GM23338 (cell line): ENCODE data around the gene FCRL4. TPM values are rescaled to one million over a fixed set of nuclear protein-coding genes. Genes with fewer than 3 reads are reported as not detected.

Experiments
- ATAC-seq: fragments of 200-7000 bp; cut with Tn5 transposase; 3 replicates; pipeline ENCODE4 v1.9.1; 2020
- DNase-seq: peaks from one replicate; pipeline ENCODE4 v3.0.0-alpha.2; 2015; ENCODE audit warnings: low spot score
- H2AFZ ChIP-seq: fragments of 200-600 bp; sonication (generic); 2 replicates; pipeline ENCODE4 v1.8.0; 2016; ENCODE audit warnings: antibody characterized with exemption, mild to moderate bottlenecking, moderate library complexity
- H3F3A ChIP-seq: fragments of 200-600 bp; sonication (generic); replicated peaks from 2 replicates; pipeline ENCODE4 v1.8.0; 2017; ENCODE audit warnings: antibody characterized with exemption, mixed run types, low read depth
- H3K27ac ChIP-seq: fragments of 200-600 bp; sonication (generic); 2 replicates; pipeline ENCODE4 v1.6.1; 2016; ENCODE audit warnings: low read depth
- H3K27me3 ChIP-seq: fragments of 200-600 bp; sonication (generic); 2 replicates; pipeline ENCODE4 v1.8.0; 2016; ENCODE audit warnings: mild to moderate bottlenecking, mixed run types, moderate library complexity; ENCODE audit not compliant: insufficient read depth
- H3K36me3 ChIP-seq: fragments of 200-600 bp; sonication (generic); 2 replicates; pipeline ENCODE4 v1.8.0; 2016; ENCODE audit warnings: mild to moderate bottlenecking; ENCODE audit not compliant: insufficient read depth
- H3K4me1 ChIP-seq: fragments of 200-600 bp; sonication (generic); 2 replicates; pipeline ENCODE4 v1.8.0; 2016; ENCODE audit warnings: mild to moderate bottlenecking, moderate library complexity; ENCODE audit not compliant: insufficient read depth
- H3K4me2 ChIP-seq: fragments of 200-600 bp; sonication (generic); 2 replicates; pipeline ENCODE4 v1.7.1; 2017; ENCODE audit warnings: mixed run types
- H3K4me3 ChIP-seq: fragments of 200-600 bp; sonication (generic); 2 replicates; pipeline ENCODE4 v1.6.1; 2016; ENCODE audit warnings: mixed run types
- H3K79me2 ChIP-seq: fragments of 200-600 bp; sonication (generic); replicated peaks from 2 replicates; pipeline ENCODE4 v1.8.0; 2017; ENCODE audit warnings: mild to moderate bottlenecking; ENCODE audit not compliant: insufficient read depth
- H3K9me2 ChIP-seq: fragments of 200-600 bp; sonication (generic); 2 replicates; pipeline ENCODE4 v1.8.0; 2017; ENCODE audit not compliant: insufficient read depth
- H4K20me1 ChIP-seq: fragments of 200-600 bp; sonication (generic); replicated peaks from 2 replicates; pipeline ENCODE4 v1.8.0; 2017; ENCODE audit warnings: mild to moderate bottlenecking; ENCODE audit not compliant: insufficient read depth
- H3K27ac Mint-ChIP-seq: 2 replicates; pipeline ENCODE4 v1.8.0; 2020; ENCODE audit warnings: inconsistent platforms, mild to moderate bottlenecking, moderate library complexity, mixed read lengths
- H3K27me3 Mint-ChIP-seq: 3 replicates; pipeline ENCODE4 v1.8.0; 2022; ENCODE audit warnings: low read depth, mild to moderate bottlenecking, moderate library complexity, mixed read lengths, inconsistent platforms; ENCODE audit not compliant: insufficient read depth, poor library complexity
- H3K36me3 Mint-ChIP-seq: 3 replicates; pipeline ENCODE4 v1.8.0; 2021; ENCODE audit warnings: low read depth, mild to moderate bottlenecking, inconsistent platforms, moderate library complexity, mixed read lengths
- H3K4me1 Mint-ChIP-seq: 3 replicates; pipeline ENCODE4 v1.8.0; 2020; ENCODE audit warnings: mild to moderate bottlenecking, inconsistent platforms, mixed read lengths
- H3K4me3 Mint-ChIP-seq: 3 replicates; pipeline ENCODE4 v1.8.0; 2021; ENCODE audit warnings: moderate library complexity, mild to moderate bottlenecking, inconsistent platforms, mixed read lengths
- H3K9me3 Mint-ChIP-seq: 3 replicates; pipeline ENCODE4 v1.8.0; 2020; ENCODE audit warnings: moderate library complexity, mild to moderate bottlenecking, inconsistent platforms, mixed read lengths
- EZH2phosphoT487 ChIP-seq: fragments of 200-600 bp; sonication (generic); IDR thresholded peaks from one replicate; pipeline ENCODE4 v1.8.1; 2018; ENCODE audit warnings: antibody characterized with exemption; ENCODE audit not compliant: unreplicated experiment
- ZNF114 ChIP-seq: fragments of 250-450 bp; sonication (Bioruptor Pico); IDR thresholded peaks from 2 replicates; pipeline ENCODE4 v1.5.0; 2020; ENCODE audit warnings: mild to moderate bottlenecking, moderate library complexity
- ZNF331 ChIP-seq: fragments of 250-450 bp; sonication (Bioruptor Pico); IDR thresholded peaks from 2 replicates; pipeline ENCODE4 v1.5.0; 2020; ENCODE audit warnings: low read depth, mild to moderate bottlenecking, moderate library complexity
- polyA plus RNA-seq: library from polyadenylated mRNA; unstranded; fragments of >200 nt; fragmentation: Nextera tagmentation; extraction: Ambion mirVana; gene quantifications from 2 replicates; pipeline ENCODE4 v1.2.1, GENCODE V29; 2016
- total RNA-seq: library from RNA; depleted of rRNA; stranded (reverse); fragments of >200 nt; shearing (Covaris generic); gene quantifications from 2 replicates; pipeline ENCODE4 v1.2.3, GENCODE V29; 2014; rRNA removed
- TF ChIP-seq, protein P1 (sequence below): fragments of 250-450 bp; sonication (Bioruptor Pico); IDR thresholded peaks from 2 replicates; pipeline ENCODE4 v1.5.0; 2020; ENCODE audit warnings: mild to moderate bottlenecking, moderate library complexity

Gene FCRL4
- total and polyA plus RNA-seq, 2 experiments from 2014 or later = not detected

DNA sequence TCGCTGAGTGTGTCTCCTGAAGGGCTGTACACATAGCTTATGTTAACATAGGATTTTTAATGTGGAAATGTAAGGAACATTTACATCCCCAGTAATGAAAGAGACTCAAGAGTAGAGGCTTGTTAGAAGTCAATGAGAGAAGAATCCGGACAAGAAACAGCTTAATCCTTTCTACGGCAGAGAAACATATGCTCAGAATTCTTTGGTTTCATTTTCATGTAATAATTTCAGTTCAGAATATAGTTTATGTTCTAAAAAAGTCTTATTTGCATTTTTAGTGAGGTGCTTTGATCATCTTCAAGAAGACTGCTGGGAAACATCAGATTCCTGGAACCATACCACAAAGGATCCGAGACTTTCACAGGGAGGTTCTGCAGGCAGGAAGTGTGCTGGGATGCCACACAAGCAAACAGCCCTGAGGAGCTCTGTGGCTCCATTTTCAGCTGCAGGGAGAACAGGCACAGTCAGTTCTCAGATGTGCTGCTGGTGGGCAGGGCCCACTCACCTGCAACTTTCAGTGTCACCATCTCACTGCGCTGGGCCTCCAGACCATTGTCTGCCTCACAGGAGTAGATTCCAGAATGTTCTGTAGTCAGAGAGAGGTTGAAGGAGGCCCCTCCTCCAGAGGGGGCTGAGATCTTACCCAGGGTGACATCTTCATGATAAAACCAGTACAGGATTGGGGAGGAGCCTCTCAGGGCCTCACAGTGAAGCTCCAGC, 74.0 kb downstream of the FCRL4 start:
- Histone ChIP-seq H3F3A (no peaks in the 10 kb centered on the region), H2AFZ (peak overlapping the region; percentile 52; the same call in 1 of the 2 replicates), H3K27me3 (no peaks in the 10 kb centered on the region), H3K9me2 (0 out of 2 replicates have a peak, but pooled peaks cover 19% of the 10 kb centered on the region), H3K36me3 (no peaks in the 10 kb centered on the region), H3K79me2 (no peaks in the 10 kb centered on the region), H3K4me2 (no peak overlapping the region), H3K4me3 (no peak overlapping the region), H3K4me1 (no peaks in the 10 kb centered on the region), H3K27ac (no peak overlapping the region), H4K20me1 (no peaks in the 10 kb centered on the region)
- ATAC-seq (no peak), DNase-seq (no peak)
- Mint-ChIP-seq H3K27ac (no peak overlapping the region), H3K36me3 (no peaks in the 10 kb centered on the region), H3K4me3 (no peak overlapping the region), H3K4me1 (no peaks in the 10 kb centered on the region; the same call in 2 of the 3 replicates), H3K27me3 (no peaks in the 10 kb centered on the region), H3K9me3 (no peaks in the 10 kb centered on the region)
- no peak for TF ChIP-seq ZNF114
- TF ChIP-seq, protein P1, sequence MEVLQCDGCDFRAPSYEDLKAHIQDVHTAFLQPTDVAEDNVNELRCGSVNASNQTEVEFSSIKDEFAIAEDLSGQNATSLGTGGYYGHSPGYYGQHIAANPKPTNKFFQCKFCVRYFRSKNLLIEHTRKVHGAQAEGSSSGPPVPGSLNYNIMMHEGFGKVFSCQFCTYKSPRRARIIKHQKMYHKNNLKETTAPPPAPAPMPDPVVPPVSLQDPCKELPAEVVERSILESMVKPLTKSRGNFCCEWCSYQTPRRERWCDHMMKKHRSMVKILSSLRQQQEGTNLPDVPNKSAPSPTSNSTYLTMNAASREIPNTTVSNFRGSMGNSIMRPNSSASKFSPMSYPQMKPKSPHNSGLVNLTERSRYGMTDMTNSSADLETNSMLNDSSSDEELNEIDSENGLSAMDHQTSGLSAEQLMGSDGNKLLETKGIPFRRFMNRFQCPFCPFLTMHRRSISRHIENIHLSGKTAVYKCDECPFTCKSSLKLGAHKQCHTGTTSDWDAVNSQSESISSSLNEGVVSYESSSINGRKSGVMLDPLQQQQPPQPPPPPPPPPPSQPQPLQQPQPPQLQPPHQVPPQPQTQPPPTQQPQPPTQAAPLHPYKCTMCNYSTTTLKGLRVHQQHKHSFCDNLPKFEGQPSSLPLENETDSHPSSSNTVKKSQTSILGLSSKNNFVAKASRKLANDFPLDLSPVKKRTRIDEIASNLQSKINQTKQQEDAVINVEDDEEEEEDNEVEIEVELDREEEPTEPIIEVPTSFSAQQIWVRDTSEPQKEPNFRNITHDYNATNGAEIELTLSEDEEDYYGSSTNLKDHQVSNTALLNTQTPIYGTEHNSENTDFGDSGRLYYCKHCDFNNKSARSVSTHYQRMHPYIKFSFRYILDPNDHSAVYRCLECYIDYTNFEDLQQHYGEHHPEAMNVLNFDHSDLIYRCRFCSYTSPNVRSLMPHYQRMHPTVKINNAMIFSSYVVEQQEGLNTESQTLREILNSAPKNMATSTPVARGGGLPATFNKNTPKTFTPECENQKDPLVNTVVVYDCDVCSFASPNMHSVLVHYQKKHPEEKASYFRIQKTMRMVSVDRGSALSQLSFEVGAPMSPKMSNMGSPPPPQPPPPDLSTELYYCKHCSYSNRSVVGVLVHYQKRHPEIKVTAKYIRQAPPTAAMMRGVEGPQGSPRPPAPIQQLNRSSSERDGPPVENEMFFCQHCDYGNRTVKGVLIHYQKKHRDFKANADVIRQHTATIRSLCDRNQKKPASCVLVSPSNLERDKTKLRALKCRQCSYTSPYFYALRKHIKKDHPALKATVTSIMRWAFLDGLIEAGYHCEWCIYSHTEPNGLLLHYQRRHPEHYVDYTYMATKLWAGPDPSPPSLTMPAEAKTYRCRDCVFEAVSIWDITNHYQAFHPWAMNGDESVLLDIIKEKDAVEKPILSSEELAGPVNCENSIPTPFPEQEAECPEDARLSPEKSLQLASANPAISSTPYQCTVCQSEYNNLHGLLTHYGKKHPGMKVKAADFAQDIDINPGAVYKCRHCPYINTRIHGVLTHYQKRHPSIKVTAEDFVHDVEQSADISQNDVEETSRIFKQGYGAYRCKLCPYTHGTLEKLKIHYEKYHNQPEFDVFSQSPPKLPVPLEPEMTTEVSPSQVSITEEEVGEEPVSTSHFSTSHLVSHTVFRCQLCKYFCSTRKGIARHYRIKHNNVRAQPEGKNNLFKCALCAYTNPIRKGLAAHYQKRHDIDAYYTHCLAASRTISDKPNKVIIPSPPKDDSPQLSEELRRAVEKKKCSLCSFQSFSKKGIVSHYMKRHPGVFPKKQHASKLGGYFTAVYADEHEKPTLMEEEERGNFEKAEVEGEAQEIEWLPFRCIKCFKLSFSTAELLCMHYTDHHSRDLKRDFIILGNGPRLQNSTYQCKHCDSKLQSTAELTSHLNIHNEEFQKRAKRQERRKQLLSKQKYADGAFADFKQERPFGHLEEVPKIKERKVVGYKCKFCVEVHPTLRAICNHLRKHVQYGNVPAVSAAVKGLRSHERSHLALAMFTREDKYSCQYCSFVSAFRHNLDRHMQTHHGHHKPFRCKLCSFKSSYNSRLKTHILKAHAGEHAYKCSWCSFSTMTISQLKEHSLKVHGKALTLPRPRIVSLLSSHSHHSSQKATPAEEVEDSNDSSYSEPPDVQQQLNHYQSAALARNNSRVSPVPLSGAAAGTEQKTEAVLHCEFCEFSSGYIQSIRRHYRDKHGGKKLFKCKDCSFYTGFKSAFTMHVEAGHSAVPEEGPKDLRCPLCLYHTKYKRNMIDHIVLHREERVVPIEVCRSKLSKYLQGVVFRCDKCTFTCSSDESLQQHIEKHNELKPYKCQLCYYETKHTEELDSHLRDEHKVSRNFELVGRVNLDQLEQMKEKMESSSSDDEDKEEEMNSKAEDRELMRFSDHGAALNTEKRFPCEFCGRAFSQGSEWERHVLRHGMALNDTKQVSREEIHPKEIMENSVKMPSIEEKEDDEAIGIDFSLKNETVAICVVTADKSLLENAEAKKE (CRISPR knock-in tag) = no peak
- no peak for TF ChIP-seq EZH2phosphoT487
- TF ChIP-seq ZNF331 (CRISPR knock-in tag) = no peak

Other genes starting within 250 kb of the FCRL4 start
- gene FCRL5, start 45.6 kb downstream of the FCRL4 start, total RNA-seq = 2.8 and 3.1 TPM in 2 replicates
- 0.54 and 0.79 TPM in 2 replicates for gene FCRL5, start 45.6 kb downstream of the FCRL4 start, polyA plus RNA-seq
- gene FCRL3, start 102.7 kb upstream of the FCRL4 start, total RNA-seq = not detected in 2 replicates
- not detected in 2 replicates for gene FCRL3, start 102.7 kb upstream of the FCRL4 start, polyA plus RNA-seq
- not detected in 2 replicates for gene FCRL2, start 179.0 kb upstream of the FCRL4 start, total RNA-seq
- not detected in 2 replicates for gene FCRL2, start 179.0 kb upstream of the FCRL4 start, polyA plus RNA-seq
- not detected in 2 replicates for gene FCRL1, start 222.0 kb upstream of the FCRL4 start, total RNA-seq
- not detected in 2 replicates for gene FCRL1, start 222.0 kb upstream of the FCRL4 start, polyA plus RNA-seq
- not detected in 2 replicates for gene CD5L, start 243.7 kb upstream of the FCRL4 start, total RNA-seq
- gene CD5L, start 243.7 kb upstream of the FCRL4 start, polyA plus RNA-seq = not detected in 2 replicates